H54 (cell line): Measurements from ENCODE around the gene UBN2.
A peak's percentile ranks its signal among the peaks of the same experiment; 100 is the strongest.

Source experiments
- DNase-seq: peaks from one replicate; pipeline ENCODE4 v3.0.0; 2011; ENCODE audit warnings: low spot score, mixed read lengths; ENCODE audit not compliant: insufficient read length
- FAIRE-seq: peaks from 3 replicates; lab custom pipeline; 2011; peaks lifted over from hg19 to GRCh38; lab: Jason Lieb, UNC
- POLR2A ChIP-seq: IDR thresholded peaks from 2 replicates; pipeline ENCODE4 v1.6.1; 2011; ENCODE audit warnings: low read depth, mild to moderate bottlenecking, low read length

The UBN2 gene

GRCh38 chr7:139341058-139341775 is 110.2 kb downstream of the UBN2 start, which contains the start of gene FMC1:
Gene FMC1 (plus strand): TSS chr7:139341337. CDS start chr7:139341385, 48 bp downstream.
- FAIRE-seq (no peak), DNase-seq (peak; percentile 60)
- TF ChIP-seq POLR2A = peak; percentile 42

- no peak for TF ChIP-seq POLR2A
- DNase-seq = no peak
- FAIRE-seq = no peak
These were observed 110.8 kb downstream of the UBN2 start for GRCh38 chr7:139341776-139342226.

GRCh38 chr7:139345042-139345441 is 114.0 kb downstream of the UBN2 start:
- DNase-seq (no peak), FAIRE-seq (no peak)
- TF ChIP-seq POLR2A = no peak

GRCh38 chr7:139351027-139351426 is 120.0 kb downstream of the UBN2 start:
- TF ChIP-seq POLR2A = no peak
- FAIRE-seq (no peak), DNase-seq (no peak)

GRCh38 chr7:139354729-139355128 is 123.7 kb downstream of the UBN2 start:
- TF ChIP-seq POLR2A = no peak
- FAIRE-seq (no peak), DNase-seq (no peak)

GRCh38 chr7:139355320-139355719 is 124.3 kb downstream of the UBN2 start:
- no peak for DNase-seq
- TF ChIP-seq POLR2A = no peak
- FAIRE-seq = no peak
